ENCODE measurements around the gene ALOX12B. TPM values are rescaled to one million over a fixed set of nuclear protein-coding genes. Genes with fewer than 3 reads are reported as not detected.

The ALOX12B gene
- polyA plus RNA-seq, 1 of the 3 experiments (the other 2 are of a cell fraction), result 0.20 TPM

GRCh38 chr17:8063761-8064534, 23.6 kb downstream of the ALOX12B start:
- POLR2A ChIA-PET, result no interaction called here
- Histone ChIP-seq H3K27ac (ENCODE audit: low read depth in 2 of 2, low read length in 1 of 2) (no peak overlapping the region), H2AFZ (ENCODE audit: low read depth) (no peak overlapping the region), H3K4me2 (no peak overlapping the region), H3K4me3 (ENCODE audit: low read depth in 2 of 2, low read length in 1 of 2) (no peak overlapping the region), H3K9me3 (no peaks in the 10 kb centered on the region), H3K36me3 (replicated peaks in 1 of 2; ENCODE audit: control insufficient read depth in 1 of 2, insufficient read depth in 2 of 2, low read length in 1 of 2) (no peaks in the 10 kb centered on the region), H3K9ac (no peak overlapping the region), H4K20me1 (ENCODE audit: insufficient read depth) (no peaks in the 10 kb centered on the region), H3K79me2 (ENCODE audit: insufficient read depth) (no peaks in the 10 kb centered on the region), H3K27me3 (ENCODE audit: insufficient read depth) (peaks cover 79% of the 10 kb centered on the region), H3F3A (replicated peaks; ENCODE audit: insufficient read depth) (no peaks in the 10 kb centered on the region), H3K4me1 (ENCODE audit: control insufficient read depth in 1 of 2, insufficient read depth in 2 of 2, low read depth in 1 of 2, low read length in 1 of 2) (peaks cover 4 to 5% of the 10 kb centered on the region in 2 experiments; a peak in 1 of 4 replicates), H3K9me2 (no peaks in the 10 kb centered on the region)
- no peak for TF ChIP-seq CHD2 (IDR thresholded peaks at IDR 0.05; ENCODE audit: low read length, partially characterized antibody)
- TF ChIP-seq IRF3 (IDR thresholded peaks at IDR 0.05; ENCODE audit: low read depth, low read length), result no peak
- no peak for TF ChIP-seq RXRA (IDR thresholded peaks at IDR 0.05; ENCODE audit: borderline replicate concordance, low read depth)
- TF ChIP-seq TCF12 (IDR thresholded peaks at IDR 0.05), result no peak
- TF ChIP-seq SMC3 (IDR thresholded peaks at IDR 0.05; ENCODE audit: low read depth, low read length), result no peak
- TF ChIP-seq FOXM1 (IDR thresholded peaks at IDR 0.05; ENCODE audit: low read depth), result no peak
- TF ChIP-seq POLR2AphosphoS5 (IDR thresholded peaks at IDR 0.05; ENCODE audit: low read depth, low read length), result no peak
- no peak for TF ChIP-seq SIN3A (IDR thresholded peaks at IDR 0.05; ENCODE audit: borderline replicate concordance, low read depth, low read length)
- no peak for TF ChIP-seq RFX5 (IDR thresholded peaks at IDR 0.05; ENCODE audit: low read length)
- no peak for TF ChIP-seq NFIC (IDR thresholded peaks at IDR 0.05; ENCODE audit: borderline replicate concordance)
- no peak for TF ChIP-seq FOXJ3 (CRISPR knock-in tag; IDR thresholded peaks at IDR 0.05)
- TF ChIP-seq EZH2phosphoT487 (IDR thresholded peaks at IDR 0.05; ENCODE audit: borderline replicate concordance, low read depth), result no peak
- TF ChIP-seq USF1 (IDR thresholded peaks at IDR 0.05; ENCODE audit: borderline replicate concordance, low read depth), result no peak
- DNase-seq, result no peak
- WGBS (ENCODE audit: low lambda C conversion rate), result 16% methylated on average over 20 of the region's 28 CpGs
- CTCF ChIA-PET, result interaction anchor here (1.1 to 8.4 kb wide), 5 partner anchors 9 to 54 kb away, joined by 3 to 114 read pairs (median 9); partner anchors contain the start of gene ALOXE3

- Histone ChIP-seq H3K79me2 (ENCODE audit: insufficient read depth) (no peaks in the 10 kb centered on the region), H3K4me1 (ENCODE audit: control insufficient read depth in 1 of 2, insufficient read depth in 2 of 2, low read depth in 1 of 2, low read length in 1 of 2) (peaks cover 4 to 6% of the 10 kb centered on the region in 2 experiments; a peak in 2 of 4 replicates), H2AFZ (ENCODE audit: low read depth) (no peak overlapping the region), H4K20me1 (ENCODE audit: insufficient read depth) (no peaks in the 10 kb centered on the region), H3K27me3 (ENCODE audit: insufficient read depth) (peaks cover 71% of the 10 kb centered on the region), H3F3A (replicated peaks; ENCODE audit: insufficient read depth) (no peaks in the 10 kb centered on the region), H3K36me3 (replicated peaks in 1 of 2; ENCODE audit: control insufficient read depth in 1 of 2, insufficient read depth in 2 of 2, low read length in 1 of 2) (no peaks in the 10 kb centered on the region), H3K4me3 (ENCODE audit: low read depth in 2 of 2, low read length in 1 of 2) (peak overlapping the region in 1 of 2 experiments; percentile 31; a peak in 1 of 4 replicates), H3K9me3 (no peaks in the 10 kb centered on the region), H3K27ac (ENCODE audit: low read depth in 2 of 2, low read length in 1 of 2) (no peak overlapping the region), H3K4me2 (peak overlapping the region; percentile 64), H3K9me2 (no peaks in the 10 kb centered on the region), H3K9ac (no peak overlapping the region)
- DNase-seq, result no peak
- CTCF ChIA-PET, result interaction anchor here (0.9 to 8.9 kb wide), 11 partner anchors 11 to 238 kb away, joined by 3 to 390 read pairs (median 28); partner anchors contain the start of genes ALOX12B and ALOXE3
- POLR2A ChIA-PET, result no interaction called here
- WGBS (ENCODE audit: low lambda C conversion rate), result 12% methylated on average over 15 of the region's 15 CpGs
- TF ChIP-seq USF2 (IDR thresholded peaks at IDR 0.05; ENCODE audit: borderline replicate concordance, low read depth, low read length), result no peak
- no peak for TF ChIP-seq REST (IDR thresholded peaks at IDR 0.05; ENCODE audit: low read depth, low read length)
- TF ChIP-seq FOSL2 (IDR thresholded peaks at IDR 0.05; ENCODE audit: borderline replicate concordance, low read depth), result no peak
- TF ChIP-seq TEAD4 (IDR thresholded peaks at IDR 0.05; ENCODE audit: borderline replicate concordance, insufficient read depth), result no peak
- TF ChIP-seq NFIC (IDR thresholded peaks at IDR 0.05; ENCODE audit: borderline replicate concordance), result no peak
- no peak for TF ChIP-seq MXI1 (IDR thresholded peaks at IDR 0.05; ENCODE audit: low read depth, low read length)
- TF ChIP-seq MEF2A (IDR thresholded peaks at IDR 0.05; ENCODE audit: borderline replicate concordance, low read depth), result no peak
Observed at GRCh38 chr17:8062807-8063483, 24.6 kb downstream of the ALOX12B start.
